Activated T-cell treated with anti-CD3 and anti-CD28 coated beads for 48 hours (primary cell): Measurements from ENCODE around the gene CRELD1.
A peak's percentile ranks its signal among the peaks of the same experiment; 100 is the strongest.

Experiments used
- DNase-seq: peaks from one replicate; pipeline ENCODE4 v3.0.0-alpha.2; 2020; ENCODE audit warnings: low read depth

Gene CRELD1

GRCh38 chr3:9957214-9957613 lies 23.6 kb downstream of the CRELD1 start:
- no peak for DNase-seq

GRCh38 chr3:9965200-9965875 lies 31.7 kb downstream of the CRELD1 start:
- DNase-seq = no peak

GRCh38 chr3:9966841-9967240 lies 33.2 kb downstream of the CRELD1 start:
- DNase-seq = no peak

GRCh38 chr3:9969632-9970019 lies 36.0 kb downstream of the CRELD1 start:
- DNase-seq = no peak

- no peak for DNase-seq
These were observed 36.5 kb downstream of the CRELD1 start for GRCh38 chr3:9970020-9970652.

- peak; percentile 18 for DNase-seq
These were observed 43.4 kb downstream of the CRELD1 start for GRCh38 chr3:9976721-9977709.

- no peak for DNase-seq
These were observed 45.2 kb downstream of the CRELD1 start for GRCh38 chr3:9978710-9979305.

- no peak for DNase-seq
These were observed 46.6 kb downstream of the CRELD1 start for GRCh38 chr3:9980251-9980650.

- no peak for DNase-seq
These were observed 52.6 kb downstream of the CRELD1 start for GRCh38 chr3:9986230-9986725.

GRCh38 chr3:9994086-9994844 lies 60.6 kb downstream of the CRELD1 start:
- no peak for DNase-seq
